Astrocyte (in vitro differentiated cells and primary cell): ENCODE results near the gene SNCG.

ENCODE experiments used
- EZH2 ChIP-seq: IDR thresholded peaks from 2 replicates; pipeline ENCODE4 v1.6.1; 2012; ENCODE audit warnings: mild to moderate bottlenecking, low read length, inconsistent platforms; ENCODE audit not compliant: insufficient read depth
- TF ChIP-seq, protein P1 (sequence below): IDR thresholded peaks from 2 replicates; pipeline ENCODE4 v1.5.1; 2011; ENCODE audit warnings: low read depth, mild to moderate bottlenecking, inconsistent platforms, low read length, moderate library complexity; ENCODE audit not compliant: insufficient read depth

DNA sequence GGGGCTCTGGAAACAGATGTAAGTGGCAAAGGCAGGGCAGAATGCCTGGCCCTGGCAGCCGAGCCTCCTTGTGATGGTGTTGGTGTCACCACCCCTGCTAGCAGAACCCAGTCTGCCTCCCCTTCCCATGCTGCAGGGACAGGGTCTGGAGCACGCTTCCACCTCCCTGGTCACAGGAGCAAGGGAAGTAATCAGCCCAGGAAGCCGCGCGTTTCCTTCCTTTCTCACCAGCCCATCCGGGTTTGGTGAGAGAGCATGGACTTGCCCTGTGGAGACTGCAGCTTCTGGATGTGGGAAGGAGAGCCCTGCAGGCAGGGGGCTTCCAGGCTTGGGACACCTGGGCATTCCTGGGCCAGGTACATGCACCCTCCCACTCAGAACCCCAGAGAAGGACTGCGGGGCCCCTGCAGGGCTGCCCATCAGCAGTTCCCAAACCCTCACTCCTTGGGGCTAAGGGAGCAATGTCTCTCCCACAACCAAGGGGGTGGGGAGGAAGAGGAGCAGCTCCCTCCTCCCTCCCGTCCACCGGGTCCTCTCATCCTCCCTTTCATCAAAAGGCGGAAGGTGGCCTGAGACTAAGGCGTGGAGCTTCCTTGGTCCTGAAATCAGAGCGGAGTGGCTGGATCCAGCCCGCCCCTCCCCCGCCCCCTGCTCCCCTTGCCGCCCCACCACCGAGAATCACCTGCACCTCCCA lies 2.8 kb upstream of the SNCG start:
- TF ChIP-seq, protein P1, sequence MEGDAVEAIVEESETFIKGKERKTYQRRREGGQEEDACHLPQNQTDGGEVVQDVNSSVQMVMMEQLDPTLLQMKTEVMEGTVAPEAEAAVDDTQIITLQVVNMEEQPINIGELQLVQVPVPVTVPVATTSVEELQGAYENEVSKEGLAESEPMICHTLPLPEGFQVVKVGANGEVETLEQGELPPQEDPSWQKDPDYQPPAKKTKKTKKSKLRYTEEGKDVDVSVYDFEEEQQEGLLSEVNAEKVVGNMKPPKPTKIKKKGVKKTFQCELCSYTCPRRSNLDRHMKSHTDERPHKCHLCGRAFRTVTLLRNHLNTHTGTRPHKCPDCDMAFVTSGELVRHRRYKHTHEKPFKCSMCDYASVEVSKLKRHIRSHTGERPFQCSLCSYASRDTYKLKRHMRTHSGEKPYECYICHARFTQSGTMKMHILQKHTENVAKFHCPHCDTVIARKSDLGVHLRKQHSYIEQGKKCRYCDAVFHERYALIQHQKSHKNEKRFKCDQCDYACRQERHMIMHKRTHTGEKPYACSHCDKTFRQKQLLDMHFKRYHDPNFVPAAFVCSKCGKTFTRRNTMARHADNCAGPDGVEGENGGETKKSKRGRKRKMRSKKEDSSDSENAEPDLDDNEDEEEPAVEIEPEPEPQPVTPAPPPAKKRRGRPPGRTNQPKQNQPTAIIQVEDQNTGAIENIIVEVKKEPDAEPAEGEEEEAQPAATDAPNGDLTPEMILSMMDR, result no peak
- no peak for TF ChIP-seq EZH2
